ENCODE data around the gene HOXD13.

GRCh38 chr2:176080540-176081375, 11.8 kb upstream of the HOXD13 start:
- TF ChIP-seq EZH2 (IDR thresholded peaks at IDR 0.05; ENCODE audit: low read depth, unreplicated experiment) (peak; percentile 95), STAT1 (IDR thresholded peaks at IDR 0.05; ENCODE audit: unreplicated experiment) (no peak), CTCF (conservative IDR thresholded peaks at IDR 0.05; ENCODE audit: low read depth in 2 of 2) (no peak), POLR2AphosphoS5 (IDR thresholded peaks at IDR 0.05; ENCODE audit: low read depth) (no peak), ZNF331 (CRISPR knock-in tag; IDR thresholded peaks at IDR 0.05; ENCODE audit: low read depth) (no peak), EZH2phosphoT487 (IDR thresholded peaks at IDR 0.05; ENCODE audit: unreplicated experiment) (peak; percentile 96)
